GM19025 (cell line): ENCODE measurements around the gene PRDM16.
"Not testable (repeated sequence)": the region's sequence is repeated elsewhere in the genome, so short reads cannot be mapped to it uniquely, and the experiment has no call there.

Experiments used
- ATAC-seq: cut with Tn5 transposase; IDR thresholded peaks from one replicate; pipeline ENCODE4 v1.9.1; 2021; ENCODE audit warnings: mild to moderate bottlenecking, low read depth, moderate library complexity; ENCODE audit not compliant: unreplicated experiment

PRDM16 gene

GRCh38 chr1:3155056-3155925 lies 86.3 kb downstream of the PRDM16 start:
- no peak for ATAC-seq

DNA sequence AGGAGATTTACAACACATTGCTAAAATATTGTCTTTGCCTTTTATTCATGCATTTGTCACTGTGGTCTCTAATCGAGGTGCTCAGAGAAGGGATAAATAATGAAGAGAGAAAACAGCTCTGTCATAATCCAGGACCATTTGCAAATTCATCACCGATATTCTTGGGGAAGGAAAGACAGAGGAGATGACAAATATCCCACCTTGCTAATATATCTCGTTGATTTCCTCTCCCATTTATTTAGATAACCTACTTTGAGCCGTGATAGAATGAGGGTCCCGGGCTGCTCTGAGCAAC lies 86.9 kb downstream of the PRDM16 start:
- no peak for ATAC-seq

DNA sequence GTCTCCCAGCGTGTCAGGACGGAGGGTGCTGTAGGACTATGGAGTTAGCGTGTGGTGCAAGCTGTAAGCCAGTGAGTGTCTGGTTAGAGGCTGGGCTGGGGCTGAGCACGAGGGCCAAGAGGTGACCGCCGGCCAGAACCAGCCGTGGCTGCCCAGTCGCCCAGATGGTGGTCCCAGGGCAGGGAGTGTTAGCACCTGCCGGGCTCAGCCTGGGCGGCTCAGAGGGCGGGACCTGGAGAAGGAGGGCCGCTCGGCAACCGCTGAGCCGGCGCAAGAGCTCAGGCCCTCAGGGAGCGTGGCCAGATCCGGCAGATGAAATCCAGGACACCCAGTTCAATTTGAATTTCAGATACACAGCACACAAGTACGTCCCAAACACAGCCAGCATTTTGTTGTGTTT lies 87.9 kb downstream of the PRDM16 start:
- no peak for ATAC-seq

DNA sequence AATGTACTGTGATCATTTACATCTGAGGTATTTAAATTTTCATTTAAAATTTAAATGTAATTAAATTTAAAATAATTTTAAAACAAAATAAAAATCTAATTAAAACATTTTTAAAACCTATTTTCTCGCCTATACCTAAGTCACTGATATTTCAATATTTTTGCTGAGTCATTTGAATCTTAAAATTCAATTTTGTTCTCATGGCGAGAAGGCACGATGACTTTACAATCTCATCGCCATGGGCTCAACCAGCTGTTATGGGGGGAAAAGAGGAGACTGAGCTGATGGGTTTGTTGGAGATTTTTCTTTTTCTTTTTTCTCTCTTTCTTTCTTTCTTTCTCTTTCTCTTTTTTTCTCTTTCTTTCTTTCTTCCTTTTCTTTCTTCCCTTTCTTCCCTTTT lies 89.3 kb downstream of the PRDM16 start:
- ATAC-seq, result no peak

- ATAC-seq, result no peak
Observed at GRCh38 chr1:3159121-3159520, 90.1 kb downstream of the PRDM16 start.

DNA sequence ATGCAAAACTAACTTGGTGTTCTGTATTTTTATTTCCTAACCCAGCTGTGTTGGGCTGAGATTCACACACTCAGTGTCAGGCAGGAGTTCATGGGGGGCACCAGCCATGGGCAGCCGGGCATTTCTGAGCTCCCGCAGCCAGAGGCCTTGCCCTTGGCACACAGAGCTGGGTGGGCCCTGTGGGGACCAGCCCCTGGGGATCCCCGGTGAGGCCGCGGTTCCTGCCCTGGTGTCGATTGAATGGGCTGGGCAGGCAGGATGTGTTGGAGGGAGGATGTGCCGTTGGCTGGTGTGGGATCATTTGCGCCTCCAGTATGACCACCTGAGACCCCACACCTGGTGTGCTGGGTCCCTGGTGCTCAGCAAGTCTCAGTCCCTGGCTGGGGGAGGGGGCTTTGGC lies 91.0 kb downstream of the PRDM16 start:
- no peak for ATAC-seq

GRCh38 chr1:3160647-3161145 lies 91.7 kb downstream of the PRDM16 start:
- ATAC-seq, result no peak

- no peak for ATAC-seq
Observed at GRCh38 chr1:3161176-3161840, 92.3 kb downstream of the PRDM16 start.

GRCh38 chr1:3162322-3162882 lies 93.4 kb downstream of the PRDM16 start:
- ATAC-seq, result no peak

DNA sequence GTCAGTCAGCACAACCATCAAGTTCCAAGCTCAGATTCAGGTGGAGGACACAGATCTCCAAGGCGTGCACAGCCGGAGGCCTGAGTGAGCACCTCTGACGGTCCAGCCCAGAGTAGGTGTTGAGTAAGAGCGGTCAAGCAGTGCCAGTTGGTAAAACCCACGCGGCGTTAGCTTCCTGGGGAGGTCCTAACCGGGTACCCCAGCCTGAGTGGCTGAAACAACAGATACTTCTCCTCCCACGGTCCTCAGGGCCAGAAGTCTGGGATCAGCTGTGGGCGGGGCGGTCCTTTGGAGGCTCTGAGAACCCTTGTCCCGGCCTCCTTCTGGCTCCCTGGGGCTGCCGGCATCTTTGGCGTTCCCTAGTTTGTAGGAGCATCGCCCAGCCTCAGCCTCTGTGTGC lies 94.4 kb downstream of the PRDM16 start:
- ATAC-seq, result no peak

GRCh38 chr1:3164671-3165070 lies 95.7 kb downstream of the PRDM16 start:
- ATAC-seq, result no peak

GRCh38 chr1:3165189-3165588 lies 96.2 kb downstream of the PRDM16 start:
- ATAC-seq, result not testable (repeated sequence)

DNA sequence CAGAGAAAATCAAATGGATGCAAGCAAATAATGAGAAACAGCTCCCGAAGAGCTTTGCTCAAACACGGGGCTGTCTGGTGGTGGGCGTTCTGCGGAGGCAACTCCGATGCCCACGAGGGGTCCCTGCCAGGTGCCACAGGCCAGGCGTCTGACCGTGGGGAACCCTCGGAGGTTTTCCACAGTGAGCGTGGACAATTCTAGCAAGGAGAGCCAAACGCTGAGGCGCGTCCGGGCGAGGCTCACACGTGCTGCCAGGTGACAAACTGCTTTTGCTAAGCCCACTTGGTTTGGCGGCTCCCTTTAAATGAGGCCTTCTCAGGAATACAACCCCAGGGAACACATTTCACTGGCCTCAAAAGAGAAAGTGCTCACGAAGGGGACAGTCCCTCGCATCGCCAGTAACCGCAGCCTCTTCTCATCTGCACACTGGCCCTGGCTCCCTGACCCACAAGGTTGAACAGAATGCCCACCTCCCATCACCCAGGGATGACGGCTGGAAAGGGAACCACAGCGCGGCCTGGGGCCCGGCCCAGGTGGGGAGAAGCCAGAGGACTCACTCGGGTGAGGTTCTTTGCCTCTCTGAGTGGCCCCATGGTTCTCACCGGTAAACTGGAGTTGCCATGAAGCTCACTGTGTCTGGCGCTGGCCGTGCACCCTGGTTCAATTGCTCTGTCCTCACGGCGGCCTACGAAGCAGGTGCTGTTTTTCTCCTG lies 97.4 kb downstream of the PRDM16 start:
- ATAC-seq, result no peak

DNA sequence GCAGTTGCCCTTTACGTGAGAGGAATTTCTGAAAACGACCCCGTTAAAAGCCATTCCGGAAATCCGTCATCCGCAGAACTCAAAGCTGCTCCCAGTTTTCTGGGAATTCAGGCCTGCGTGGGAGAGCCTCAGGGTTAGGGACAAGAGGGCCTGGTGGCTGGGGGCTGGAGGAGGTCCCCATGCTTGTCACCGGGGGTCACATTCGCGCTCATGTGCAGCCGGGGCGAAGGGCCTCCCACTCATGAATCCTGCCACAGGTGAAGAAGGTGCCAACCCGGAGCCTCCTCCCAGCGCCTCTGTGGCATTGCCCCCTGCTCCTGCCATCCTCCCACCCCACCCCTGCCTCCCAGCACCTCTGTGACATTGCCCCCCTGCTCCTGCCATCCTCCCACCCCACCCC lies 98.3 kb downstream of the PRDM16 start:
- no peak for ATAC-seq

- no peak for ATAC-seq
Observed at GRCh38 chr1:3168678-3169077, 99.7 kb downstream of the PRDM16 start.

DNA sequence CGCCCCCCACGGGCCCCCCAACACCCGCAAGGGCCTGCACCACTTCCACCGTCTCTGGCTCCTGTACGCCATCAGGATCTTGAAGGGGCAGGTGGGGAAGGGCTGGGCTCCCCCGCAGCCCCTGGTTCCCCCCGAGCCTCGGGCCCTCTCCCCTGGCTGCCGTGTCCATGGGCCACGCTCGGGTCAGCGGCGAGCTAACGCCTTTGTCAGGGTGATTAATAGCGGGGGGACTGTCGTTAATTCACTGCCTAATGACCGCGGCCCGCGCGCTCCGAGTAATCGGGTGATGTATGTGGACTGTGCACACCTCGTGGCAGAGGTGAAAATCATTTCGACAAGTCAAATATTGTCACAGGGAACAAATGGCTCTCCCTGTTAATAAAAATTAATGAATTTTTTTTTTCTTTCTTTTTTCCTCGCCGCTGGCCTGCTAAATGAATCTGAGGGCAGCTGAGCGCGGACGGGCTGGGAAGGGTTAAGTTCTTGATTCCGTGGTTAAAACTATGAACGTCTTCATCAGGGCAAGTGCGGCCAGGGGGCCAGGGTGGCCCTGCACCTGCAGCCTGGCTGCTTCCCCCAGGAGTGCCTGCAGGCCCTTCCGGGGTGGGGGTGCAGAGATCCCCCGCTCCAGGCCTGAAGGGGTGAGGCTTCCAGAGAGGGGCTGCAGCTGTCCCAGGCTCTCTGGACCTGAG lies 100.8 kb downstream of the PRDM16 start:
- ATAC-seq, result no peak

GRCh38 chr1:3170561-3171453 lies 101.8 kb downstream of the PRDM16 start:
- ATAC-seq, result no peak

DNA sequence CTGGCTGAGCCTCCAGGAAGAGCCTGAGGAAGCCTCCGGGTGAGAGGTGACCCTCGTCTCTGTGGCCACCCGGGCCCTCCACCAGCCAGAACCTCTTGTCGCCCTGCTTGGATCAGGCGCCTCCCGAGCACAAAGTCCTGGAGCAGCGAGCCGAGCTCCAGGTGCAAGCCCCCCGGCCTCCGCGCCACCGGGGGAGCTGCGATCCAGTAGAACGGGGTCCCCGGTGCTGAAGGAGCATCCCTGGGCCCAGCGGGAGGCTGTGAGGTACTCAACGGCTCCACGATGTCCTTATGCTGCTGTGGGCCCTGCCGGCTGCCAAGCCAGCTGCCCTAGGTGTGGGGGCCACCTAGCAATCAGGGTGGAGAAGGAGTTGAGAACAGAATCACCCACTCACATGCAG lies 102.8 kb downstream of the PRDM16 start:
- ATAC-seq, result no peak
